Liver (tissue), 3 donors: ENCODE measurements around the gene TNIP1.

Experiments used
- FOXA1 ChIP-seq: IDR thresholded peaks from 2 replicates; pipeline ENCODE4 v1.6.1; 2016; ENCODE audit warnings: antibody characterized with exemption
- GABPA ChIP-seq, 2 donors: IDR thresholded peaks in 1 of 2; conservative IDR thresholded peaks in 1 of 2; 2 replicates each; pipeline ENCODE4 v1.6.1; 2016; ENCODE audit warnings: antibody characterized with exemption in 2 of 2, mild to moderate bottlenecking in 1 of 2, moderate library complexity in 1 of 2
- JUND ChIP-seq, 2 donors: IDR thresholded peaks; 2 replicates each; pipeline ENCODE4 v1.6.1; 2016; ENCODE audit warnings: antibody characterized with exemption in 2 of 2
- RAD21 ChIP-seq, 2 donors: IDR thresholded peaks; 2 replicates each; pipeline ENCODE4 v1.6.1; 2016; ENCODE audit warnings: antibody characterized with exemption in 2 of 2, mild to moderate bottlenecking in 2 of 2
- TAF1 ChIP-seq: conservative IDR thresholded peaks from 2 replicates; pipeline ENCODE4 v1.6.1; 2016; ENCODE audit warnings: antibody characterized with exemption, mild to moderate bottlenecking
- YY1 ChIP-seq: IDR thresholded peaks from 2 replicates; pipeline ENCODE4 v1.6.1; 2016; ENCODE audit warnings: antibody characterized with exemption, mild to moderate bottlenecking
- TF ChIP-seq, protein P1 (sequence below): fragments of 150-350 bp; IDR thresholded peaks from 2 replicates; pipeline ENCODE4 v1.5.1; 2017; ENCODE audit warnings: improper control_type of control experiment, low read depth, low read length; ENCODE audit not compliant: missing input control
- TF ChIP-seq, protein P2 (sequence below): IDR thresholded peaks from 2 replicates; pipeline ENCODE4 v1.6.1; 2016; ENCODE audit warnings: antibody characterized with exemption
- TF ChIP-seq, protein P3 (sequence below): IDR thresholded peaks from 2 replicates; pipeline ENCODE4 v1.6.1; 2016; ENCODE audit warnings: antibody characterized with exemption, mild to moderate bottlenecking
- donor health status: healthy.
- donor health status: healthy.

DNA sequence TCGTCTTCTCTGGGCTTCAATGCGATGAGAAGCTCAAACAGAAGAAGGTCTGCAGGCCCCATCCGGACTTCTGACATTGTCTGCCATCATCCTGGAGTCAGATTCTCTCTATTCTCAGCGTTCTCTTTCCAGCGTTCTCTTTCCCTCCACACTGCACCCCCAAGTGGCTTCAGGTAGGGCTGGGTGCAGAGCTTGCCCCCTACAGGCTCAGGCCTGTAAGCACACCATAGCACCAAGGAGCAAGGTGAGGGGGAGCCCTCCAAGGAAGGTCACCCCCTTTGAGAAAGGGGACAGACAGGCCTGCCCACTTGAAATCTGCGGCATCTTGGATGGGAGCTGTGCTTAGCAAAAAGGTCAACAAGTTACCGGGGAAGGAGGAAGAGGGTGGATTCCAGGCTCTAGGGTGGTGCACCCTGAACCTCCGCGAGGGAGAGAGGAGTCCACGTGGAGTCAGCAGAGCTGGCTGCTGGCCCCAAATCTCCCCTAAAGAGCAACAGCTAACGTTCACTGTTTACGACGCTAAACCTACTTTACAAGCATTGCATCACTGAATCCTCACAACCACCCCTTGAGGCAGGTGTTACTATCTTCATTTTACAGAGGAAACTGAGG lies 32.9 kb downstream of the TNIP1 start:
- TF ChIP-seq, protein P1, sequence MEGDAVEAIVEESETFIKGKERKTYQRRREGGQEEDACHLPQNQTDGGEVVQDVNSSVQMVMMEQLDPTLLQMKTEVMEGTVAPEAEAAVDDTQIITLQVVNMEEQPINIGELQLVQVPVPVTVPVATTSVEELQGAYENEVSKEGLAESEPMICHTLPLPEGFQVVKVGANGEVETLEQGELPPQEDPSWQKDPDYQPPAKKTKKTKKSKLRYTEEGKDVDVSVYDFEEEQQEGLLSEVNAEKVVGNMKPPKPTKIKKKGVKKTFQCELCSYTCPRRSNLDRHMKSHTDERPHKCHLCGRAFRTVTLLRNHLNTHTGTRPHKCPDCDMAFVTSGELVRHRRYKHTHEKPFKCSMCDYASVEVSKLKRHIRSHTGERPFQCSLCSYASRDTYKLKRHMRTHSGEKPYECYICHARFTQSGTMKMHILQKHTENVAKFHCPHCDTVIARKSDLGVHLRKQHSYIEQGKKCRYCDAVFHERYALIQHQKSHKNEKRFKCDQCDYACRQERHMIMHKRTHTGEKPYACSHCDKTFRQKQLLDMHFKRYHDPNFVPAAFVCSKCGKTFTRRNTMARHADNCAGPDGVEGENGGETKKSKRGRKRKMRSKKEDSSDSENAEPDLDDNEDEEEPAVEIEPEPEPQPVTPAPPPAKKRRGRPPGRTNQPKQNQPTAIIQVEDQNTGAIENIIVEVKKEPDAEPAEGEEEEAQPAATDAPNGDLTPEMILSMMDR: peak; percentile 71
- TF ChIP-seq TAF1 (no peak), FOXA1 (no peak), YY1 (no peak), GABPA (IDR thresholded peaks at IDR 0.05 in 1 of 2, conservative IDR thresholded peaks at IDR 0.05 in 1 of 2) (no peak), JUND (IDR thresholded peaks at IDR 0.05) (no peak), RAD21 (IDR thresholded peaks at IDR 0.05) (peak; percentile 81 to 89)
- TF ChIP-seq, protein P2, sequence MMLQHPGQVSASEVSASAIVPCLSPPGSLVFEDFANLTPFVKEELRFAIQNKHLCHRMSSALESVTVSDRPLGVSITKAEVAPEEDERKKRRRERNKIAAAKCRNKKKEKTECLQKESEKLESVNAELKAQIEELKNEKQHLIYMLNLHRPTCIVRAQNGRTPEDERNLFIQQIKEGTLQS: no peak
- TF ChIP-seq, protein P3, sequence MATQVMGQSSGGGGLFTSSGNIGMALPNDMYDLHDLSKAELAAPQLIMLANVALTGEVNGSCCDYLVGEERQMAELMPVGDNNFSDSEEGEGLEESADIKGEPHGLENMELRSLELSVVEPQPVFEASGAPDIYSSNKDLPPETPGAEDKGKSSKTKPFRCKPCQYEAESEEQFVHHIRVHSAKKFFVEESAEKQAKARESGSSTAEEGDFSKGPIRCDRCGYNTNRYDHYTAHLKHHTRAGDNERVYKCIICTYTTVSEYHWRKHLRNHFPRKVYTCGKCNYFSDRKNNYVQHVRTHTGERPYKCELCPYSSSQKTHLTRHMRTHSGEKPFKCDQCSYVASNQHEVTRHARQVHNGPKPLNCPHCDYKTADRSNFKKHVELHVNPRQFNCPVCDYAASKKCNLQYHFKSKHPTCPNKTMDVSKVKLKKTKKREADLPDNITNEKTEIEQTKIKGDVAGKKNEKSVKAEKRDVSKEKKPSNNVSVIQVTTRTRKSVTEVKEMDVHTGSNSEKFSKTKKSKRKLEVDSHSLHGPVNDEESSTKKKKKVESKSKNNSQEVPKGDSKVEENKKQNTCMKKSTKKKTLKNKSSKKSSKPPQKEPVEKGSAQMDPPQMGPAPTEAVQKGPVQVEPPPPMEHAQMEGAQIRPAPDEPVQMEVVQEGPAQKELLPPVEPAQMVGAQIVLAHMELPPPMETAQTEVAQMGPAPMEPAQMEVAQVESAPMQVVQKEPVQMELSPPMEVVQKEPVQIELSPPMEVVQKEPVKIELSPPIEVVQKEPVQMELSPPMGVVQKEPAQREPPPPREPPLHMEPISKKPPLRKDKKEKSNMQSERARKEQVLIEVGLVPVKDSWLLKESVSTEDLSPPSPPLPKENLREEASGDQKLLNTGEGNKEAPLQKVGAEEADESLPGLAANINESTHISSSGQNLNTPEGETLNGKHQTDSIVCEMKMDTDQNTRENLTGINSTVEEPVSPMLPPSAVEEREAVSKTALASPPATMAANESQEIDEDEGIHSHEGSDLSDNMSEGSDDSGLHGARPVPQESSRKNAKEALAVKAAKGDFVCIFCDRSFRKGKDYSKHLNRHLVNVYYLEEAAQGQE: no peak
